HuH-7.5 (cell line): ENCODE results near the gene ZXDC.

ENCODE experiments used
- DNase-seq: peaks from one replicate; pipeline ENCODE4 v3.0.0; 2011; ENCODE audit warnings: low spot score

ZXDC gene

DNA sequence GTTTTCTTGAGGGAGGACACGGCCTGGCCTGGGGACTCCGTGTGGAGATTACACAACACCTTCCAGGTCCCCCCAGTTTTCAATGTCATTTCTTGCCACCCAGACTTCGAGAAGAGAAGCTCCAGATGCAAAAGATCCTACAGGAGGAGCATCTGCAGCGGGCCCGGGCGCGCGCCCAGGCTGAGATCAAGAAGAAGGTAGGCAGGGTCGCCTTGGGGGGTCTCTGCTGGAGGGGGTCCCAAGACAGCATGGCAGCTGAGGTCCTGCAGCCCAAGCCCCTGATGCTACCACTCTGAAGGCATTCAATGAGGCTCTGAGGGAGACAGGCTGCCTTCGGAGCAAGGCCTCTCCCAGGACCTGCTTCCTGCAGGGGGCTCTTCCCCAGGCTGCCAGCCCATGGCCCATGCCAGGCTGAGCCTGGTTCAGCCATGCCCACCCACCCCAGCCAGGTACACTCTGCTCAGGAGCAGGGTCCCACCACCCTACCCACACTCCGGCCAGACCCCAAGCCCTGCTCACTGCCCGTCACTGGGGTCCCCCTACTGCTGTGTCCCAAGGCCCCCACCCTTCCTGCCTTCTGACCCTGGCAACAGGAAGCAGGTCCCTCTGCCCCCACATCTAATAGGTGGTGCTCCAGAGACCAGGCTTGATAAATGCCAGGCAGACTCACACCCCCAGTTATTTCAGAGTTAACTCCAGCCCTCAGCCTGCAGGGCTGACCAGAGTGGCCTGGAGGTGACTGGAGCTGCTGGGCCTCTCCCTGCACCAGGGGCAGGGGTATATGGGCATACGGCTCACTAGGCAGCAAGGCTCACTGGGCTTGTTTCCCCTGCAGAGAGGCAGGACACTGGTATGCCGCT, 40.0 kb downstream of the ZXDC start:
- no peak for DNase-seq

DNA sequence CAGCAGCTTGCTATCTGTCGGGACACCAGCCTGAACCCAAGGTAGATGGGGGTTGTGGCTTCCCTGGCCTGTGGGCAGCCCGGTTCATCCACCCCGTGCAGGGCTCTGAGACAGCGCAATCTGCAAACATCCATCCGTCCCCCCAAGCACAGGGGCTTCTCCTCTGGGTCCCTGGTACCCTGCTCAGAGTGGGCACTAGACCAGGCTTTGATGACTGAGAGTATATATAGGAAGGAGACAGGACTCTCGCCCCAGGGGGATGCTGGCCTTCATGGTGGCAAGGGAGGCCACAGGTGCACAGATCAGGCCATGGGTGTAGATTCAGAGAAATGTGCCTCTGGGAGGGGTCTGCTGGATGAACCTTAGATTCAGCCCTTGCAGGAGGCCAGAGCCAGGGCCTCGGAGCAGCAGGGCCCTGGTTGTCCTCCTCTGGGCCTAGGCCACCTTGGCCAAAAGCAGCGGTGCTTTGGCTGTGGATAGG, 40.7 kb downstream of the ZXDC start:
- no peak for DNase-seq

GRCh38 chr3:126434264-126434590, 41.5 kb downstream of the ZXDC start:
- DNase-seq = no peak

DNA sequence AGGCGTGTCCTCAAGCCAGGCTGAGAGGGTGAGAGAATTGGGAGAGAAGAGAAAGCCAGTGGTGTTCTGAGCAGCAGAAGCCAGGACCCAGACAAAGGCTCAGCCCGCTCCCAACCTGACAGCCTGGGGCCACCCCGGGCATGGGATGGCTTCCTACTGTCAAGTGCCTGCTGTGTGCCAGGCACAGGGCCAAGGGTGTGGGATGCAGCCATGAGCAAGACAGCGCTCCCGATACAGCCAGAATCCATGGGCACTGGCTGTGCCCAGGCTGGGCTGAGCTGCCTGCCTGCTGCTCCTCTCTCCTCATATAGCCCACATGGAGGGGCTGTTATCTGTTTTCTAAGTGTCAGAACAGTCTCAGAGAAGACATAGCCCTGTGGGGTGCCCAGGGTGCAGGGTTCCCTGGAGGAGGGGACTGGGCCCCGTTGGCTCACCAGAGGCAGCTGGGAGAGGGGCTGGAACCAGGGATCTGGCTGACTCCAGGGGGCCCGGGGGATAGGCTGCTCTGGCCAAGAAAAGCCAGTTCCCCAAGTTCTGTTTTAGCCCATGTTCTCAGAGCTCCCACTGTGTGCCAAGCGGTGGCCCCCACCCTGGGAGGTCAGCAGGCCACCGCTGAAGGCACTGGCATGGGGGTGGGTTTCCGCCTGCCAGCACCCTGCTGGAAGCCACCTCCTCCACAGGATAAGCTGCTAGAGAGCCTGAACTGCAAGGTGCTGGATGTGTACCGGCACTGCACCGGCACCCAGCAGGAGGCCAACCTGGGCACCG, 42.0 kb downstream of the ZXDC start:
- no peak for DNase-seq

- DNase-seq = no peak
These were observed 42.6 kb downstream of the ZXDC start for GRCh38 chr3:126433105-126433430.

GRCh38 chr3:126432361-126433104, 43.2 kb downstream of the ZXDC start:
- no peak for DNase-seq

GRCh38 chr3:126431103-126431534, 44.6 kb downstream of the ZXDC start:
- DNase-seq = no peak

DNA sequence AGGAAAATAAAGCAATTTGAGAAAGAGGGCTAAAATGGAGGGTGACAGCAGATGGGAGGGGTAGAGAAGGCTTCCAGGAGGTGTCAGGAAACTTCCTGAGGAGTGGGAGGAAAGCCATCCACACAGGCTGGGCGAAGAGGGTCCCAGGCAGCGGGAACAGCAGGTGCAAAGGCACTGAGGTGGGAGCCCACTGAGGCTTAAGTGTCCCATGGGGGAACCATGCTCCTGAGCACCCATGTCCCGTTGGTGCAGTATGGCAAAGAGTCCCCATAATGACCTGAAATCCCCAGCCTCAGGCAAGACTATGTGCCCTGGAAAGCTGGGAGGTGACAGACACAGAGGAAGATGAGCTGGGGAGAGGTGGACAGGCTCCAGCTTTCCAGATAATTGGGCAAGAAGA, 50.9 kb downstream of the ZXDC start:
- DNase-seq = no peak

- no peak for DNase-seq
These were observed 51.5 kb downstream of the ZXDC start for GRCh38 chr3:126424039-126424717.

- DNase-seq = no peak
These were observed 52.3 kb downstream of the ZXDC start for GRCh38 chr3:126423191-126424038.

- no peak for DNase-seq
These were observed 53.1 kb downstream of the ZXDC start for GRCh38 chr3:126422571-126423091.

GRCh38 chr3:126422121-126422520, 53.6 kb downstream of the ZXDC start:
- DNase-seq = no peak

GRCh38 chr3:126421573-126422119, 54.0 kb downstream of the ZXDC start:
- DNase-seq = no peak

- DNase-seq = no peak
These were observed 55.6 kb downstream of the ZXDC start for GRCh38 chr3:126419886-126420786.

GRCh38 chr3:126419151-126419703, 56.5 kb downstream of the ZXDC start:
- DNase-seq = no peak

DNA sequence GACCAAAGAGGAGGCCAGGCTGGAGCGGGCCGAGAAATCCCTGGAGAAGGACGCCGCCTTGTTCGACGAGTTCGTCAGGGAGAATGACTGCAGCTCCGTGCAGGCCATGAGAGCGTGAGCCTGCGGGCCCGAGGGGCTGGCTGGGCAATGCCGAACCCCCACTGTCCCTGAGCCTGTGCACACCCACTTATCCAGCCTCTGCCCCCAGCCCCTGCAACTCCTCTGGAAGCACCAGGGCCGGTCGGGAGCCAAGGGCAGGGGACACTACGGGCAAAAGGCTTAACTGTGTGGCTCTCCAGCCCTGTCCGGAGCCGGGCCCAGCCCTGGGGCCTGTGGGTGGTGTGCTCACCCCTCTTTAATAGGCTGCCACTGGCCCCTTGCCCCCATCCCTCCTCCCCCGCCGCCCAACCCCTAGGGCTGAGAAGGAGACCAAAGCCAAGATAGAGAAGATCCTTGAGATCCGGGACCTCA, 57.0 kb downstream of the ZXDC start:
- no peak for DNase-seq

DNA sequence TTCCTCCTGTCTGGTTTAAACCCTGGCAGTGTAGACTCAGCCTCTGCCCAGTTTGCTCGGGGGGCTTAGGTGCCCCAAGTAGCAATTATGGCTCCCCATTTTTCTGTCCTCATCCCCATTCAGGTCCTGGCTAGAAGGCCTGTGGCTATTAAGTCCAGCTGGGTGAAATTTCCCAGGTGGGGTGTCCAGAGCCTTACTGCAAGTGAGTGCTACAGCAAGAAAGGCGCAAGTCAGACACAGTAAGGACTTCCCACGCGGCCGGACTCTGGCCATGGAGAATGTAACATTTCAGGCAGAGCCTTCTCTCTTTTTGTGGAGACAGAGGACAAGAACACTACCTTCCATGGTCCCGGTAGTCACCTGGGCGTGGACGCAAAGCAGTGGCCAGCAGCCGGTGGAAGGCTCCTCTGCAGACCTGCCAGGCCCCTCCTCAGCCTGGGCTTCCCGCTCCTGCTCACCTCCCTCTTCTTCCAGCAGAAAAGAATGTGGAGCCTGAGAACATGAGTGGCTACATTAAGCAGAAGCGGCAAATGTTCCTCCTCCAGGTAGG, 57.6 kb downstream of the ZXDC start:
- no peak for DNase-seq

GRCh38 chr3:126417515-126417914, 58.2 kb downstream of the ZXDC start:
- no peak for DNase-seq

- DNase-seq = no peak
These were observed 58.7 kb downstream of the ZXDC start for GRCh38 chr3:126416943-126417342.
